OCI-LY7 (cell line): ENCODE data around the gene ELMO1. TPM values are rescaled to one million over a fixed set of nuclear protein-coding genes. Genes with fewer than 3 reads are reported as not detected.

ENCODE experiments used
- BruUV-seq: library from RNA; stranded (reverse); fragments of 400-500 nt; replicated peaks from 2 replicates; lab custom pipeline; 2021; lab: Mats Ljungman, UMichigan
- CTCF ChIA-PET: fragments of 300-600 bp; sonication (Branson Sonifier 250); formaldehyde crosslinking; loops from one replicate; lab custom pipeline; 2022; ENCODE audit warnings: antibody characterized with exemption; ENCODE audit not compliant: unreplicated experiment; lab: Charles Lee
- POLR2A ChIA-PET: fragments of 300-600 bp; sonication (Branson Sonifier 250); formaldehyde crosslinking; loops from one replicate; lab custom pipeline; 2022; ENCODE audit warnings: antibody characterized with exemption; lab: Charles Lee
- DNase-seq: peaks from one replicate; pipeline ENCODE4 v3.0.0-alpha.2; 2015; ENCODE audit warnings: low spot score
- H2AFZ ChIP-seq: fragments of 200-600 bp; sonication (generic), shearing (Covaris generic); 2 replicates; pipeline ENCODE4 v1.6.1; 2014; ENCODE audit warnings: mild to moderate bottlenecking, antibody characterized with exemption, low read length, moderate library complexity
- H3K27ac ChIP-seq: fragments of 200-600 bp; sonication (generic); 2 replicates; pipeline ENCODE4 v1.5.1; 2014; ENCODE audit warnings: mixed run types, low read depth, mild to moderate bottlenecking, moderate library complexity, low read length, inconsistent platforms; ENCODE audit not compliant: poor library complexity, severe bottlenecking
- H3K36me3 ChIP-seq: fragments of 200-600 bp; sonication (generic); 2 replicates; pipeline ENCODE4 v1.6.1; 2014; ENCODE audit warnings: mild to moderate bottlenecking, antibody characterized with exemption, low read length, moderate library complexity, mixed read lengths; ENCODE audit not compliant: insufficient read depth
- H3K4me1 ChIP-seq: fragments of 200-600 bp; sonication (generic); 2 replicates; pipeline ENCODE4 v1.5.1; 2014; ENCODE audit warnings: mild to moderate bottlenecking, low read length; ENCODE audit not compliant: insufficient read depth, poor library complexity, severe bottlenecking
- H3K4me2 ChIP-seq: fragments of 200-600 bp; sonication (generic); 2 replicates; pipeline ENCODE4 v1.6.1; 2014; ENCODE audit warnings: mild to moderate bottlenecking, low read length
- H3K4me3 ChIP-seq: fragments of 200-600 bp; sonication (generic); 2 replicates; pipeline ENCODE4 v1.5.1; 2014; ENCODE audit warnings: mild to moderate bottlenecking, low read depth, low read length; ENCODE audit not compliant: poor library complexity, severe bottlenecking
- H3K79me2 ChIP-seq: fragments of 200-600 bp; sonication (generic); 2 replicates; pipeline ENCODE4 v1.6.1; 2016; ENCODE audit warnings: low read depth, mild to moderate bottlenecking, low read length, moderate library complexity, mixed read lengths; ENCODE audit not compliant: insufficient read depth
- H3K9me2 ChIP-seq: fragments of 200-600 bp; sonication (generic); 2 replicates; pipeline ENCODE4 v1.6.1; 2016; ENCODE audit warnings: mild to moderate bottlenecking, low read length, mixed read lengths; ENCODE audit not compliant: insufficient read depth
- H3K9me3 ChIP-seq: fragments of 200-600 bp; sonication (generic); 2 replicates; pipeline ENCODE4 v1.6.1; 2014; ENCODE audit warnings: mild to moderate bottlenecking, mixed run types, low read length, mixed read lengths
- H4K20me1 ChIP-seq: fragments of 200-600 bp; sonication (generic); 2 replicates; pipeline ENCODE4 v1.6.1; 2014; ENCODE audit warnings: mild to moderate bottlenecking, antibody characterized with exemption, low read length, moderate library complexity, mixed read lengths; ENCODE audit not compliant: insufficient read depth
- EZH2phosphoT487 ChIP-seq: fragments of 200-600 bp; sonication (generic); IDR thresholded peaks from 2 replicates; pipeline ENCODE4 v1.6.1; 2018; ENCODE audit warnings: low read depth, borderline replicate concordance, mild to moderate bottlenecking, mixed run types, antibody characterized with exemption, low read length, moderate library complexity, mixed read lengths
- intact Hi-C: fragments of 100-400 bp; cut with micrococcal nuclease; formaldehyde crosslinking; loops from one replicate; pipeline ENCODE4 v1.10.0; 2022; ENCODE audit not compliant: unreplicated experiment
- total RNA-seq, 2 experiments: library from RNA; depleted of rRNA in 1 of 2; stranded (reverse); fragments of >200 nt in 1 of 2; shearing (Covaris generic) in 1 of 2; gene quantifications; 2 replicates each; pipeline ENCODE4 v1.2.3, GENCODE V29; 2014 to 2022
- TF ChIP-seq, protein P1 (sequence below): fragments of 200-600 bp; sonication (generic); conservative IDR thresholded peaks from 2 replicates; pipeline ENCODE4 v1.5.1; 2014; ENCODE audit warnings: mild to moderate bottlenecking, antibody characterized with exemption, low read length, moderate library complexity, mixed read lengths

Gene ELMO1
- total RNA-seq, 2 experiments from 2014 or later = 101 to 103 TPM

DNA sequence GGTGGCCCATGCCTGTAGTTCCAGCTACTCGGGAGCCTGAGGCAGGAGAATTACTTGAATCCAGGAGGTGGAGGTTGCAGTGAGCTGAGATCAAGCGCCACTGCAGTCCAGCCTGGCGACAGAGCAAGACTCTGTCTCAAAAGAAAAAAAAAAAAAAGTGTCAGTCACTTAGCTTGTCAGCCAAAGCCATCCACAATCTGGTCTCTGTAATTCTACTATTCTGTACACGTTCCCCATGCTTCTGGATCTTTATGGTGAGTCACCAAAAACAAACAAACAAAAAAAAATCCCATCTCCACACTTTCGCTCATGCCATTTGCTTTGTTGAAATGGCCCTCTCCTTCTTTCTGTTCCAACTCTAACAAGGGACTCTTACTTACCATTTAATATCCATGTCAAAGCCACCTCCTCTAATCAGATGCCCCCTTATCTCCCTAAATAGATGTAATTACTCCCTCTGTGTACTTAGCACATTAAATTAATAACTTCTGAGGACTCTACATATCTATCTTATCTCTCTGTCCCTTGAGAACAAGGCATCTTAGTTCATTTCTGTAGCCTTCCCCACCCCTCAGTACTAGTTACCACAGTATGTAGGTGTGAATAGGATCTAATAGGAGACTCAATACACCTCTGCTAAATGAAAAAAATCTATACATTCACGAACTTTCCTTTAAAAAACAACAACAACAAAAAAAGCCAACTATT, 128.4 kb downstream of the ELMO1 start:
- Histone ChIP-seq H3K4me3 (no peak overlapping the region), H3K9me2 (no peaks in the 10 kb centered on the region), H3K4me1 (peaks cover 44% of the 10 kb centered on the region), H4K20me1 (0 out of 2 replicates have a peak, but pooled peaks cover 17% of the 10 kb centered on the region), H3K36me3 (peaks cover 76% of the 10 kb centered on the region), H3K27ac (no peak overlapping the region), H3K4me2 (no peak overlapping the region), H2AFZ (no peak overlapping the region), H3K9me3 (peaks cover 4% of the 10 kb centered on the region; the same call in 1 of the 2 replicates), H3K79me2 (peaks cover 79% of the 10 kb centered on the region)
- no TSS peak for BruUV-seq
- ChIA-PET POLR2A (no interaction called here), CTCF (no interaction called here)
- no peak for TF ChIP-seq EZH2phosphoT487
- TF ChIP-seq, protein P1, sequence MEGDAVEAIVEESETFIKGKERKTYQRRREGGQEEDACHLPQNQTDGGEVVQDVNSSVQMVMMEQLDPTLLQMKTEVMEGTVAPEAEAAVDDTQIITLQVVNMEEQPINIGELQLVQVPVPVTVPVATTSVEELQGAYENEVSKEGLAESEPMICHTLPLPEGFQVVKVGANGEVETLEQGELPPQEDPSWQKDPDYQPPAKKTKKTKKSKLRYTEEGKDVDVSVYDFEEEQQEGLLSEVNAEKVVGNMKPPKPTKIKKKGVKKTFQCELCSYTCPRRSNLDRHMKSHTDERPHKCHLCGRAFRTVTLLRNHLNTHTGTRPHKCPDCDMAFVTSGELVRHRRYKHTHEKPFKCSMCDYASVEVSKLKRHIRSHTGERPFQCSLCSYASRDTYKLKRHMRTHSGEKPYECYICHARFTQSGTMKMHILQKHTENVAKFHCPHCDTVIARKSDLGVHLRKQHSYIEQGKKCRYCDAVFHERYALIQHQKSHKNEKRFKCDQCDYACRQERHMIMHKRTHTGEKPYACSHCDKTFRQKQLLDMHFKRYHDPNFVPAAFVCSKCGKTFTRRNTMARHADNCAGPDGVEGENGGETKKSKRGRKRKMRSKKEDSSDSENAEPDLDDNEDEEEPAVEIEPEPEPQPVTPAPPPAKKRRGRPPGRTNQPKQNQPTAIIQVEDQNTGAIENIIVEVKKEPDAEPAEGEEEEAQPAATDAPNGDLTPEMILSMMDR = no peak
- no peak for DNase-seq
- intact Hi-C loops = no loop called here

DNA sequence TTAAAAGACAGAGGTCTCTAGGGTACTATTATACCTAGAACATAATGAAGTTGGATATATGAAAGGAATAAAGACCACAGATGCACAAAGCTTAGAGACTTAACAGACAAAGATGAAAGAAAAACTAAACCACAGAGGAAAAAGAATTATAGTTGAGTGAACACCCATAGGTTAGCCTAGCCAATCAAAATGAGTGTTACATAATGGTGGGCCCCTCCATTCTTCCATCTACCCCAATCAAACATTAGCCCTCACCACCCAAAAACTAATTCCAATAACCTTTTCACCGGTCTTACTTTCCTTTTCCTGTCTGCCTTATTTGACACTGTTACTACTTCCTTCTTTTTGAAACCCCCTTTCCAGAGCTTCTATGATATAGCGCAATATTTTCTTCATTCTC, 130.1 kb downstream of the ELMO1 start:
- Histone ChIP-seq H2AFZ (no peak overlapping the region), H3K27ac (no peak overlapping the region), H3K9me2 (no peaks in the 10 kb centered on the region), H3K9me3 (peaks cover 4% of the 10 kb centered on the region; the same call in 1 of the 2 replicates), H3K4me3 (no peak overlapping the region), H3K79me2 (peaks cover 69% of the 10 kb centered on the region), H3K4me1 (peaks cover 45% of the 10 kb centered on the region), H4K20me1 (0 out of 2 replicates have a peak, but pooled peaks cover 17% of the 10 kb centered on the region), H3K4me2 (peak overlapping the region; percentile 14), H3K36me3 (peaks cover 79% of the 10 kb centered on the region)
- TF ChIP-seq, protein P1 = no peak
- no peak for TF ChIP-seq EZH2phosphoT487
- no peak for DNase-seq
- ChIA-PET POLR2A (interaction anchor here (0.6 to 0.7 kb wide), 3 partner anchors 9 to 399 kb away, joined by 3 to 5 read pairs (median 3); no protein-coding TSS in a partner anchor), CTCF (no interaction called here)
- intact Hi-C loops = no loop called here
- BruUV-seq = no TSS peak
